HG02852 (cell line): ENCODE results near the gene RAD9B.
A peak's percentile ranks its signal among the peaks of the same experiment; 100 is the strongest.
"Not testable (repeated sequence)": the region's sequence is repeated elsewhere in the genome, so short reads cannot be mapped to it uniquely, and the experiment has no call there.

Experiments used
- ATAC-seq: cut with Tn5 transposase; IDR thresholded peaks from one replicate; pipeline ENCODE4 v1.9.1; 2021; ENCODE audit warnings: mild to moderate bottlenecking, moderate library complexity; ENCODE audit not compliant: unreplicated experiment

Gene RAD9B

DNA sequence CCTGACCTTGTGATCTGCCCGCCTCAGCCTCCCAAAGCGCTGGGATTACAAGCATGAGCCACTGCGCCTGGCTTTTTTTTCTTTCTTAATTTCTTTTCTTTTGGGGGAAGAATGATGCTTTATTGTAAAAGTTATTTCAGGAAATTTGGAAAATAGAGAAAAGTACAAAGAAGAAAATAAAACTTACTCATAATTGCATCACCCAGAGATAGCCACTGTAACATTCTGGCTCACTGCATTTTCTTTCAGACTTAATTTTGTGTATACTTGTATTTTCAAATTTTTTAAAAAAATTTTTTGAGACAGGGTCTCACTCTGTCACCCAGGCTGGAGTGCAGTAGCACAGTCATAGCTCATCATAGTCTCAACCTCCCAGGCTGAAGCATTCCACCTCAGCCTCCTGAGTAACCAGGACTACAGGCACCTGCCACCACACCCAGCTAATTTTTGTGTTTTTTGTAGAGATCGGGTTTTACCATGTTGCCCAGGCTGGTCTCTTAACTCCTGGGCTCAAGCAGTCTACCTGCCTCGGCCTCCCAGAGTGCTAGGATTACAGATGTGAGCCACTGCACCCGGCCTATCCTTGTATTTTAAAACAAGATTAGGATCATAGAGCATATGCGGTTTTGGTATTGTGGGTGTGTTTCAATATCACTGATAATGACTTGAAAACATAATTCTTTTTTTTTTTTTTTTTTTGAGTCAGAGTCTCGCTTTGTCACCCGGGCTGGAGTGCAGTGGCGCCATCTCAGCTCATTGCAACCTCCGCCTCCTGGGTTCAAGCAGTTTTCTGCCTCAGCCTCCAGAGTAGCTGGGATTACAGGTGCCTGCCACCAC, 19.0 kb downstream of the RAD9B start:
- ATAC-seq = not testable (repeated sequence)

DNA sequence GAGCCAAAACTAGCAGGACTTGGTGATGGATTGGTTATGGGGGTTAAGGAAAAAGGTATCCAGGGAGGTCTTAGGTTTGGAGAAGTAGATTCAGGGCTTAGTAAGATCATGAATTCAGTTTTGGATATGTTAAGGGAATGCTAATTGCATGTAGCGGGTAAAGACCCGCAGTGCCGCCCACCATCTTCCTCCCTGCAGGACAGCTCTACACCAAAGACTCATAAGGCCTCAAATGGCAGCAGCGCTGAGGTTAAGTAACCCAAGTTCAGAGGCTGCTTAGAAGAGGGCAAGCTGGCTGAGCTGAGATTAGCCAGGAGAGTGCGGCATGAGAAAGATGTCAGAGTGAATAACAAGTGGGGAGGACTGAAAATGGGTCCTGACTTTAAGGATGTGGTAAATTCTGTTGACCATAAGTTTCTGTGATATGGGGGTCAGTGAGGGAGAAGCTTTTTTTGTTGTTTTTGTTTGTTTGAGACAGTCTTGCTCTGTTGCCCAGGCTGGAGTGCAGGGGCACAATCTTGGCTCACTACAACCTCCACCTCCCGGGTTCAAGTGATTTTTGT, 26.2 kb downstream of the RAD9B start:
- no peak for ATAC-seq

DNA sequence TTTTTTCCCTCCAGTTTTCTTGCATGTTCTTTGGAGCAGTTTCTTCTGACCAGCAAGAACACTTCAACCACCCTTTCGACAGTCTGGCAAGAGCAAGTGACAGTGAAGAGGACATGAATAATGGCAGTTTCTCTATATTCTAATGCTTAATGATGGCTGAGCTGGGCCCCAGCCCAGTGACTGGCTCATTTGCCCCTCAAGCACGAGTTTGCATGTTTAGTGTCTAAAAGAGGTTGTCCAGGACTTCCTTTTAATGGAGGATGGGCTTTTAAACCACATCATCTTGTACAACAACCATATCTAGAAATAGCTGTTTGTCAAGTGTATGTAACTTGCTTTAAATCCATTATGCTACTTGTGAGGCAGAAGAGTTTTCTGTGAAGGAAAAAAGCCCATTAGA, 28.4 kb downstream of the RAD9B start:
- ATAC-seq = no peak

DNA sequence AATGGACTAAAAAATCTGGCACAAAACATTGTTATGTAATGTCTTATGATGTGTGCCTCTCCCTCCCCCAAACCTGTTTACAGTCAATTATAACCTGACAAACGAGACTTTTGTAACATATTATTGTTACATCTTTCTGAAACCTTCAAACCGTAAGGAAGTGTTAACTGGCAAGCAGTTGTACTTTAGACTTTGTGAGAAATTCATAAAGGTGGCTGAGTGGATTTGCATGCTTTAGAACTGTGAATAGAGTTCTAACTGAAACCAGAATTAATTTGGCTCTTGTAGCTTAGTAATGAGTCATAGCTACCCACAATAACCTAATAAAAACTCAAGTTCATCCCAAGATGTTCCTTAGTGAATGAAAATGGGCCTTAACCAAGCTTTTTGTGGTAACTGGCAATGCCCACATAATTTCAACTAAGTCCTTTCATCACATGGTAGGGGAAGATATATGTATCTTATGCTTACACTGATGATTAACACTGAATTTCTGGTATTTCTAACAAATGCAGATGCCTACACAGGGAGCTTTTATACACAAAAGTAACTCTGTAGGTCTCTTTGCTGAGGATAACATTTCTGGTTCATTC, 29.7 kb downstream of the RAD9B start:
- peak; percentile 87 for ATAC-seq

DNA sequence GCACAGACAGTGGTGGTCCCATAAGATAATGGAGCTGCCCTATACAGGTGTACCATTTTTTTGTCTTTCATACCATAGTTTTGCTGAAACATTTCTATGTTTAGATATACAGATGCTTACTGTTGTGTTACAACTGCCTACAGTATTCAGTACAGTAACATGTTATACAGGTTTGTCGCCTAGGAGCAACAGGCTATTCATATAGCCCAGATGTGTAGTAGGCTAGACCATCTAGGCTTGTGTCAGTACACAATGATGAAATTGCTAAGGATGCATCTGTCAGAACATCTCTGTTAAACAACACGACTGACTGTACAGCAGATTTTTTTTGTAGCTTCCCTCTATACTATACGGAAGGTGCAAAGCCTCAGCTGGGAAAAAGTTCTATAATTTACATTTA, 30.5 kb downstream of the RAD9B start:
- ATAC-seq = no peak

DNA sequence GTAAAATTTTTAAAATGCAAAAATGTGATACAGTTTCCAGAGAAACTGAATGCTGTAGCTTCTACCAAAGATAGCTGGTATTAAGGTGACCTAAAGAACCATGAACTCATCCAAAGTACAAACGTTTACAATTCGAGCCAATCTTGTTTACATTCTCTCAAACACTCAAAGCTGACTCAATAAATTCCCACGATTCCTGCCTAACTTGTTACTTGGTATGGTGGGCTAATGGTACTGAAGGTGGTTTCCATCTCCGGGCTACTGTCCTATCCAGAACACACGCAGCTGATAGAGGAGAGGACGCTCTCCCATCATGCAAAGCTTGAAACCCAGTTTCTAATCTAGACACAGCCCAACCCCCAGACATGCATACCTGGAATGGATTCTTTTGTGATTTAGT, 31.5 kb downstream of the RAD9B start:
- no peak for ATAC-seq

DNA sequence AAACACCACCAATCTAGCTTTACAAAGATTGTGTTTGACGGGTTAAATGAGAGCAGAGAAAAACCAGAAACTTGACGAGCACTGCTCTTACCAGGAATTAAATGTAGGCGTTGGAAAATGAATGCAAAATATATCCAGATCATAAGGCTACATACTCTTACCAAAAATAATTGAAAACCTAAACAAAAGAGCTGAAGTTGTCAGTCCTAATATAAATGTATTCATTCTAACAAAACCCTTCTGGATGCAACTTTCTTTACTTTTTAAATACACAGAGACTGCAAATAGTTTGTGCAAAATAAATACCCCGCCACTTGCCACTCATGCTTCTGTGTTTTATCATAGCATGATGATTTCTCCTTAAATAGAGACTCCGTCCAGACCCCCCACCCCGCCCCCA, 32.7 kb downstream of the RAD9B start:
- no peak for ATAC-seq

DNA sequence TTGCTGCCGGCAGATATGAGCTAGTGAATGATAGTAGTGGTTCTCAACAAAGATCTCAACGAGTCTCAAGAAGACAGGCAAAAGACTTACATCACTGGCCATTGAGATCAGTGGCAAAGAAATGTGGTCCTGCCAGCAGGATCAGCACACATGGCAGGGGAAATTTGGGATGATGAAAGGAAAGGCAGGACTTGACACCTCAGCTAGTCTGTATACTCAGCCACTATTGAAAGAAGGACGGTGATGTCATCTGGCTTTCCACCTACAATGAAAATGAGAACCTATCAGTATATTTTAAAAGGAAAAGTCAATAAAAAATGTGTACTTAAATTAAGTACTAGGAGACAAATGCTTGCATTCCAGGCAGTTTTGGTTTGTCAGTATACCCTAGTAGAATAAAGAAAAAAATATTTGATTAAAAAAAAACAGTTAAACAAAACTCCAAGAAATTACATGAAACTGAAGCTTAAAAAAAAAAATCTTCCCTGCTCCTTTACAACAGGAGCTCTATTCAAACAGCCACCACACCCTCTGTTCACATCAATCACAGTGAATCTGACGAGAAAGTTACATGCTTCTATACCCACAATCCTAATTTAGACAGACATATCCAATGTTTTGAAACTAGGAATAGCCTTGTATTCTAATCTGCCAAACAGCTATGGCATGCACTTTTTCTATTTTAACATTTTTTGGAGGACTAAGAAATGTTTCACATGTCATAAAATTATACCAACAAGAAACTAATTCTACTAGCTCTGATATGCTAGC, 34.9 kb downstream of the RAD9B start:
- ATAC-seq = no peak

DNA sequence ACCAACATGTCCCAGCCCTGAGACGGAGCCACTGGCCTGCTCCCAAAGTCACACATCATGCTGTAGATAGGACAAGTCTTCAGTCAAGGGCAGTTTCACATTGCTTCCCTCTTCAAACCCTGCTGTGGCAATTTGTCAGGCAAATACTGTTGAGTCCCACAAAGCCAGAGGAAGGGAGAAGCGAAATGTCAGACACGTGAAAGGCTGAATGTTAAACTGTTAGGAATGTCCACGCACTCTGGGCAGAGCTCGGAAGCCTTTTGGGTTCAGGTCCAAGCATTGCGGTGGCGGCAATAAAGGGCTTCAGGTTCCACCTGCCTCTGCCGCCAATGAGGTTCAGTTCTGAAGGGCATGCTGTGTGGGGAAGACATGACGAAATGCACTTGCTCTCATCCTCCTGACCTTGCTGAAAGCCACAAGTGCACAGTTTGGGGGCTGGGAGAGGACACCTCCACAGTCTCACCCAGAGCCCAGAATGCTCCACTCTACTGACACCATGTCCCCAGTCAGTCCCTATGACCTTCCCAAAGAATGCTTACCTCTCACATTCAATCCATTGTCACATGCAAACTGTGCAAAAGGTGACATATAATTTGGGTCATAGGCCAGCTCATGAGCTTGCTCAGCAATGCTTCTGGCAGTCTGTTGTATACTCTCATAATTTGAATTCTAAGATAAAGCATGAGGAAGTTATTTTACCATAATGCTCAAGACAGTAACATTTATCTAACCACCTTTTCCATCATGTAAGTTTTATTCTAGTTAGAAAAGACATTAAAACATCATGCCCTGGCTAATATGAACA, 35.7 kb downstream of the RAD9B start:
- no peak for ATAC-seq

DNA sequence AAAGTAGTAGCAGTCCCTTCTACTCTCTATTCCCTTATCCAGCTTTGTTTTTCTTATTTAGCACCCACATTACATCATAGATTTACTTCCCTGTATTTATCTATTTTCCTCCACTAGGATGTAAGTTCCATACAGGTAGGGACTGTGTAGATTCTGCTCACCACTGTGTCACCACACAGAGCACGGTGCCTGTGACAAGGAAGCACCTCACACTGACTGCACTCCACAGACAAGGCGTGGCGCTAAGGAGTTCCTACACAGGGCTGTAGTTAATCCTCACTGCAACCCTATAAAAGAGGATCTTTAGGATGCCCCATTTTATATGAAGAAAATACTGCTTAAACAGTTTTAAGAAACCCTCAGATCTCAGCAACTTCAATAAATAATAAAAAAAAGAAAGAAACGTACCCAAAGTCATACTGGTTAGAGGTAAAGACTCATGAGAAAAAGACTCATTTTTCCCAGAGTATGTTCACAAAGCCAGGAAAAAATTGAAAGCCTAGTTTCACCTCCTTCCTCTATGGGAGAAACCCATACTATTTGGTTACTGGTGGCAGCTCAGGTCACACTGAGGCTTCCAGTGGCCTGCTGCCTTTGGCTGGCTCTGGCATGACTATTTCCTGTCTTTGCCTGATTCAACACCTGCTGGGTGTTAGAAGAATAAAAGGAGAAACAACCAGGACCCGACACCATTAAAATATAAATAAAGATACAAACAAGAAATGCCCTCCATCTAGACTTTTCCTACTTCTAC, 36.9 kb downstream of the RAD9B start:
- no peak for ATAC-seq

DNA sequence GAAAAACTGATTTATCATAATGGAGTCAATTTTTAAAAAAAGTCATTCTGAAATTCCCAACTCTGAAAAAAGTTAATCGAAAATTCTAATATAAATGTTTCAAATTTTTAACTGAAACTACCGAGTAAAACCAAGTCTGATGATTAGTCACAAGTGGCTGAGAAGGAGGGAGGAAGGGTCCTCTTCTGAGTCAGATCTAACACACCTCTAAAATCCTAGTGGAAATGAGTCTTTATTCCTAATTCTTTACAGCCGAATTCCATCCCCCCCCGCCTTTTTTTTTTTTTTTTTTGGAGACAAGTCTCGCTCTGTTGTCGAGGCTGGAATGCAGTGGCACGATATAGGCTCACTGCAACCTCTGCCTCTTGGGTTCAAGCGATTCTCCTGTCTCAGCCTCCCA, 37.9 kb downstream of the RAD9B start:
- no peak for ATAC-seq

DNA sequence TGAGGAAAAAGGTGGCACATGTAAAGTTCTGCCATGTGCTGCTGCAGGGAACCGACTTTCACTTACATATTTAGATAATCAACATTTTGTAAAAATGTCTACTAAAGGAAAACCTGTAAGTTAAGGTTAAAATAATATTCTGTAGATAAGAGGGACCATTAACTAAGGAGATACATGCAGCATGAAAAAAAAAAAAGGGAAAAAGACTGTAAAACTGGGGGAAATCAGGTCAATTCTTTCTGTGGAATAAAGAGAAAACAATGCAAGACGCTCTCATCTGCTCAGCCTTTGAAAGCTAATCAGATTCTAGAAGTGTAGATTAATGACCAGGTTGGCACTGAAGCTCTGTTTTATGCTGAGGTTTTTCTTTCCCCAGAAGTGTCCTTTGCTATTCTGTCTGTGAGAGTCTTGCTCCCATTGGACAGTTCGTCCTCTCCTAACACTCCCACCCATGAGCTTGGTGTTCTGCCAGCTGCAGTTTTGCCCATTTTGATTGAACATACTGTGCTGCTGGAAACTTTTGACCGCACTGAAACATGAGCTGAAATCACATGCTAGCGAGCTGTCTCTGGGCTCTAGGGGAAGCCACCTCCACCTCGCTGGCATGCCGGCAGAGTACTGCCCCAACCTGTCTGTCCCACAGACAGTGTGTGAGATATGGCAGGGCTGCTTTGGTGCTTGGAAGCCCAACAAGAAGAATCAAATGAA, 41.3 kb downstream of the RAD9B start:
- ATAC-seq = no peak

DNA sequence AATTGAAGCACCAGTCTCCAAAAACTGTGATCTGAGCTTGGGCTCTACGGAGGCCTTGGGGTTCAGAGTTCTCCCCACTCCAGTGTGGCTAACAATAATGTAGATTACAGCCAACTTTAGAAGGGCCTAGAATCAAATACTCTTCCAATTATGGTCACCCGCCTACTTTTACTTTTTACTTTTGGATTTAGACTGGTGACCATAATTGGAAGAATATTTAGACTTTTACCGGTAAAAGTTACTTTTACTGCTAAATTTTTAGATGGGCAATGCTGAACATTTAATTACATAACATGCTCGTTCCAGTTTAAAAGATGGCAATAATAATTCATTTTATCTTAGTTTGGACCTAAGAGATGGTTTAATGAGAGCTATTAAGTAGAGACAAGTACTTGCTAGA, 41.8 kb downstream of the RAD9B start:
- ATAC-seq = no peak

DNA sequence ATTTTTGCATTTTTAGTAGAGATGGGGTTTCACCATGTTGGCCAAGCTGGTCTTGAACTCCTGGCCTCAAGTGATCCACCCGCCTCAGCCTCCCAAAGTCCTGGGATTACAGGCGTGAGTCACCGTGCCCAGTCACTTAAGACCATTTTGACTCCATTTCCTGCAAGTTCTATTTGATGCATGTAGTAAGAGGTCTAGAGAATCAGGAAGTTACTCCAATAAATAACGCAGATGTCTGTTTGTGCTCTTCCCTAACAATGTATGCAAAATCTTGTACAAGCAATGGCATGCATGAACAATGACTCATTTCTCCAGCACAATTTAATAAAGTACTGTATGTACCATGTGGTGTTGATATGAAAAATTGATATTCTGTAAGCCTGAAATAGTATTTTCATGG, 43.1 kb downstream of the RAD9B start:
- ATAC-seq = not testable (repeated sequence)

DNA sequence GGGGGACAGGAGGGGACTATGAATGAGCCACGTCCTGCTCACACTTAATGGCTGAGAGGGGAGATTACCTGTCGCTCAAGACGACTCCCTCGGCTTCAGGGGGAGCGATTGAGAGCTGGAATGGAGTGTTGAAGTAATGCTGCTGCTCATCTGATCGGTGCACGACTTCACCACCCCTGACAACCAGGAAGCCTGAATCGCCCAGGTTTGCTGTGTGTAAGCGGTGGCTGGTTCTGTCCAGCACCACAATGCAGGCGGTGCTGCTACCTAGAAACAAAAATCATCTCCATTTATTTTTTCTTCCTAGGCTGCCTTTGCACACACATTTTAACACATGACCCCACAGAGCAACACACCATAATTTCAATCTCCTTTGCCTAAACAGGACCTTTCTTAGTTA, 43.7 kb downstream of the RAD9B start:
- no peak for ATAC-seq

DNA sequence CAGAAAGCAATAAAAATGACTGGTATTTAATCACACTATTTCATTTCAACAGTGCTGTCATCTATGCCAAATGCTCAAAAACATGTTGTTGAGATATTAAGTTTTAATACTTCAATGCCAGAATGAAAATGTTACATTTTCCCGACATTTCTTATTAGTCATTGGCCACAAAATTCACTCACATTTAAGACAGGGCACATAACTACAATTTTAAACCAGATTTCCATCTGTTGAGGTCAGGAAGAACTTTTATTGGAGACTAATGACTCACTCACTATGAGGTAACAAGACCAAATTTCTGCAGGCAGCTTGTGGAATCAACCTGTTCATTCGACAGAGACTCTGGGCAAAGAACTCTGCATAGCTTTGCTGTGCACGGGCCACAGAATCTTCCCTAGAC, 44.2 kb downstream of the RAD9B start:
- no peak for ATAC-seq

DNA sequence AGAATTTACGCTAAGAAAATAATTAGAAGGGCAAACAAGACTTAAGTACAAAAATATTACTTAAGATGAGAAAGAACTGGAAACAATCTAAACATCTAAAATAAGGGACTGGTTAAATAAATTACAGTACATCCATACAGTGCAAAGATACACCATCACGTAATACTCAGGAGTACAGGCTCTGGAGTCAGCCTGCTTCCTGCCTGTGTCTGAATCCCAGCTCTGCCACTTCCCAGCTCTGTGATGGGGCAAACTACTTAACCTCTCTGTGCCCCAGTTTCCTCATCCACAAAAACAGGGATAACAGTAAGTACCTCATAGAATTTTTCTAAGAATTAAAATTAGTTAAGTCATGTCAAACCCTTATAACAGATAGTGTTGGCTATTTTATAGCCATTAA, 45.0 kb downstream of the RAD9B start:
- ATAC-seq = no peak

DNA sequence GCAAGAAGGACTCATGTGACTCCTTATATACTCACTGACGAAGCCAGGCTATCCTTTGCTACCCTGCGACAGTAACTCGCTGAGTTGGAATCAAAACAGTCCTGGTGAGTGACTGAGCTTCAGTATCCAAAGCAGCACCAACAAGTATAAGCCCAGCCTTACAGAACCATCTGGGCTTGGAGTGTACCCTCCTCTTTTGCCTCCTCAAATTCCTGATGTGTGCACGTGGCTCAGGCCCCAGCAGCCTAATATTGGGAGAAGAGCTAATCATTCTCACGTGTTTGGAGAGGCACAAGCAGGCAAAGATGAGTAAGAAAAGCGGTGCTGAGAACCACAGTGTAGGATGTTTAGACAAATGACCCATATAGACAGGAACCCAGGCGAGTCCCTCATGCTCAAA, 46.5 kb downstream of the RAD9B start:
- no peak for ATAC-seq

DNA sequence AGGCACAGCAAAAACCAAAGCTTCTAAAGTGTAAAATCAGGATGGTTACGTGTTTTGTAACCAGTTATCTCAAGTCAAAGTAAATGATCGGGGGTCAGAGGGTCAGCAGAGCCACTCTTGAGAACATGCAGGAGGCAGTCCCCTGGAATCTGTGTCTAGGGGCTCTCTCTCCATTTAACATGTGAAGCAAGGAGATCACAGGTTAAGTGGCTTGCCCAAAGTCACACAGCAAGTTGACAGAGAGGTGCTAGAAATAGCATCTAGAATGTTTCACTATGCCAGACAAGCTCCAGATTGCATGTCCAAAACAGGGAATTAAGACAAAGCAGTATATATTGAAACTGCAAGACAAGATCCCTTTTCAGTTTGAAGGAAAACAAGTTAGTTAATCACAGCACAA, 47.6 kb downstream of the RAD9B start:
- no peak for ATAC-seq

DNA sequence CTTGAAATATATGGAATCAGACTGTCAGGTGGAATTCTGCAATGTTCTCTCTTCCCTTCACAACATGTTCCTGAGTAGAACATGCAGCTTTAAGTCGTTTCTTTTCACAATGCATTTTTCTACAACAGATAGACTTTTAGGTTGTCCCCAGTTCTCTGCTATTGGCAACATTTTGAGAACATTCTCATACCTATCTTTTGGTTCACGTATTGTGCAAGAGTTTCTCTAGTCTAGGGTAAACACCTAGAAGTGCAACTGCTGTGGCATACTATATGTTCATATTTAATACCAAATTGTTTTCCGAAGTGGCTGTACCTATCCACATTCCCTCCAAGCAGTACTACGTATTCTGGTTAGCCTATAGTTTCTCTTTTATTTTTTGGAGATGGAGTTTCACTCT, 48.9 kb downstream of the RAD9B start:
- no peak for ATAC-seq
